GM19467 (cell line): ENCODE results near the gene ACKR4.
A peak's percentile ranks its signal among the peaks of the same experiment; 100 is the strongest.
"Not testable (repeated sequence)": the region's sequence is repeated elsewhere in the genome, so short reads cannot be mapped to it uniquely, and the experiment has no call there.

Source experiments
- ATAC-seq: cut with Tn5 transposase; IDR thresholded peaks from one replicate; pipeline ENCODE4 v1.9.1; 2021; ENCODE audit warnings: mild to moderate bottlenecking, moderate library complexity; ENCODE audit not compliant: unreplicated experiment

ACKR4 gene

GRCh38 chr3:132593947-132594323, 3.1 kb upstream of the ACKR4 start:
- ATAC-seq: no peak

- ATAC-seq: no peak
Measured at GRCh38 chr3:132594498-132594897, 2.6 kb upstream of the ACKR4 start.

- ATAC-seq: no peak
Measured at GRCh38 chr3:132595014-132595413, 2.1 kb upstream of the ACKR4 start.

- ATAC-seq: no peak
Measured at GRCh38 chr3:132596326-132596725, 744 bp upstream of the ACKR4 start.

GRCh38 chr3:132597660-132598059, 590 bp downstream of the ACKR4 start:
- no peak for ATAC-seq

GRCh38 chr3:132598181-132598580, 1.1 kb downstream of the ACKR4 start:
- ATAC-seq: no peak

- not testable (repeated sequence) for ATAC-seq
Measured at GRCh38 chr3:132600614-132601013, 3.5 kb downstream of the ACKR4 start.

- ATAC-seq: no peak
Measured at GRCh38 chr3:132605374-132605792, 8.3 kb downstream of the ACKR4 start.

GRCh38 chr3:132606085-132606484, 9.0 kb downstream of the ACKR4 start:
- ATAC-seq: no peak

GRCh38 chr3:132606620-132607019, 9.6 kb downstream of the ACKR4 start:
- ATAC-seq: not testable (repeated sequence)

GRCh38 chr3:132615301-132615700, 18.2 kb downstream of the ACKR4 start:
- ATAC-seq: not testable (repeated sequence)

GRCh38 chr3:132615881-132616280, 18.8 kb downstream of the ACKR4 start:
- no peak for ATAC-seq

GRCh38 chr3:132616780-132617179, 19.7 kb downstream of the ACKR4 start:
- ATAC-seq: no peak

GRCh38 chr3:132622148-132622547, 25.1 kb downstream of the ACKR4 start:
- no peak for ATAC-seq

GRCh38 chr3:132622761-132623160, 25.7 kb downstream of the ACKR4 start:
- ATAC-seq: no peak

GRCh38 chr3:132623646-132624045, 26.6 kb downstream of the ACKR4 start:
- ATAC-seq: no peak

GRCh38 chr3:132624790-132625189, 27.7 kb downstream of the ACKR4 start:
- no peak for ATAC-seq

- ATAC-seq: peak; percentile 64
Measured at GRCh38 chr3:132625613-132626012, 28.5 kb downstream of the ACKR4 start.

GRCh38 chr3:132626955-132627354, 29.9 kb downstream of the ACKR4 start:
- ATAC-seq: no peak

GRCh38 chr3:132628157-132628556, 31.1 kb downstream of the ACKR4 start:
- ATAC-seq: no peak

- ATAC-seq: no peak
Measured at GRCh38 chr3:132629928-132630327, 32.9 kb downstream of the ACKR4 start.

GRCh38 chr3:132630612-132631011, 33.5 kb downstream of the ACKR4 start:
- no peak for ATAC-seq

- ATAC-seq: no peak
Measured at GRCh38 chr3:132635052-132635451, 38.0 kb downstream of the ACKR4 start.

- ATAC-seq: no peak
Measured at GRCh38 chr3:132637590-132637989, 40.5 kb downstream of the ACKR4 start.
